ENCODE measurements around the gene SLC34A1. TPM values are rescaled to one million over a fixed set of nuclear protein-coding genes. Genes with fewer than 3 reads are reported as not detected.

SLC34A1 gene
- total and polyA plus RNA-seq, 2 of the 13 experiments (the other 11 are each of a cell fraction or from before 2014, with no cell fraction given): 0.03 to 0.20 TPM

- Histone ChIP-seq H3K79me2 (ENCODE audit: insufficient read depth, low read length) (peaks cover 8% of the 10 kb centered on the region), H3K4me3 (replicated peaks in 1 of 3; ENCODE audit: insufficient read depth in 1 of 3, low read depth in 2 of 3, low read length in 3 of 3) (no peak overlapping the region), H3K4me2 (ENCODE audit: low read depth, low read length) (no peak overlapping the region; the same call in 1 of the 2 replicates), H2AFZ (ENCODE audit: low read length) (no peak overlapping the region), H3K27ac (ENCODE audit: extremely low read length, insufficient read depth, low read length) (peak overlapping the region; percentile 35), H3K27me3 (ENCODE audit: control insufficient read depth in 1 of 2, insufficient read depth in 2 of 2, low read length in 2 of 2) (no peaks in the 10 kb centered on the region; a peak in 1 of 5 replicates), H3K36me3 (replicated peaks in 1 of 2; ENCODE audit: control insufficient read depth in 1 of 2, insufficient read depth in 2 of 2, low read length in 2 of 2) (0 out of 5 replicates have a peak, but pooled peaks cover 0 to 4% of the 10 kb centered on the region in 2 experiments), H3K9me3 (ENCODE audit: low read length) (no peaks in the 10 kb centered on the region), H4K20me1 (ENCODE audit: insufficient read depth, low read length) (no peaks in the 10 kb centered on the region), H3K4me1 (ENCODE audit: insufficient read depth, low read length) (peaks cover 74% of the 10 kb centered on the region), H3K9ac (ENCODE audit: insufficient read depth, low read depth, low read length) (0 out of 2 replicates have a peak overlapping the region, but pooled peaks have one; percentile 9)
- WGBS (ENCODE audit: low lambda C conversion rate): 86% methylated on average over 9 of the region's 11 CpGs
- BruUV-seq (replicated peaks): no TSS peak
- TF ChIP-seq KDM6A (CRISPR knock-in tag; IDR thresholded peaks at IDR 0.05; ENCODE audit: low read depth) (no peak), ZNF7 (CRISPR knock-in tag; IDR thresholded peaks at IDR 0.05) (no peak), PPARG (CRISPR knock-in tag; conservative IDR thresholded peaks at IDR 0.05) (0 out of 2 replicates have a peak, but pooled peaks have one; percentile 1), ZNF878 (CRISPR knock-in tag; IDR thresholded peaks at IDR 0.05) (no peak), RELA (CRISPR knock-in tag; IDR thresholded peaks at IDR 0.05) (no peak), ISL2 (CRISPR knock-in tag; IDR thresholded peaks at IDR 0.05) (no peak), IKZF4 (CRISPR knock-in tag; IDR thresholded peaks at IDR 0.05; ENCODE audit: borderline replicate concordance, low read depth, not compliant biosample characterization) (no peak), KDM5B (CRISPR knock-in tag; IDR thresholded peaks at IDR 0.05; ENCODE audit: borderline replicate concordance) (no peak), PCBP1 (IDR thresholded peaks at IDR 0.05; ENCODE audit: borderline replicate concordance, low read depth, low read length) (no peak), EEA1 (CRISPR knock-in tag; IDR thresholded peaks at IDR 0.05; ENCODE audit: borderline replicate concordance) (0 out of 2 replicates have a peak, but pooled peaks have one; percentile 31), ZBTB4 (CRISPR knock-in tag; IDR thresholded peaks at IDR 0.05; ENCODE audit: borderline replicate concordance) (0 out of 2 replicates have a peak, but pooled peaks have one; percentile 9), KDM5A (IDR thresholded peaks at IDR 0.05; ENCODE audit: borderline replicate concordance, low read length) (no peak), SPEN (CRISPR knock-in tag; IDR thresholded peaks at IDR 0.05; ENCODE audit: low read depth) (0 out of 2 replicates have a peak, but pooled peaks have one; percentile 13), SAP130 (CRISPR knock-in tag; IDR thresholded peaks at IDR 0.05; ENCODE audit: low read depth) (no peak)
- CTCF ChIA-PET (ENCODE audit: low intra/inter-chr PET ratio, low total read pairs): interaction anchor here (1.5 to 2.1 kb wide), 4 partner anchors 13 to 52 kb away, joined by 3 to 19 read pairs (median 10); no protein-coding TSS in a partner anchor
- intact Hi-C loops (cut with micrococcal nuclease; ENCODE audit: unreplicated experiment): loop anchor here (2.0 to 5.0 kb wide), 2 partner anchors 53 to 87 kb away; no protein-coding TSS in a partner anchor
- in situ Hi-C loops (cut with HindIII; ENCODE audit: extremely low pct_ligation_motif_present, low pct_unique_long_range_greater_than_20kb): loop anchor here (25.0 kb wide), 1 partner anchor 833 kb away; the partner anchor contains the start of genes CDHR2 and RNF44
- POLR2A ChIA-PET: interaction anchor here (0.6 to 7.9 kb wide), 20 partner anchors 8 to 283 kb away, joined by 3 to 239 read pairs (median 6); partner anchors contain the start of genes F12, FGFR4, GRK6 and LMAN2
- DNase-seq (ENCODE audit: low spot score) (no peak), ATAC-seq (no peak), FAIRE-seq (no peak)
Observed at GRCh38 chr5:177369645-177370440, 14.4 kb upstream of the SLC34A1 start.
